ENCODE measurements around the gene PAN3.

DNA sequence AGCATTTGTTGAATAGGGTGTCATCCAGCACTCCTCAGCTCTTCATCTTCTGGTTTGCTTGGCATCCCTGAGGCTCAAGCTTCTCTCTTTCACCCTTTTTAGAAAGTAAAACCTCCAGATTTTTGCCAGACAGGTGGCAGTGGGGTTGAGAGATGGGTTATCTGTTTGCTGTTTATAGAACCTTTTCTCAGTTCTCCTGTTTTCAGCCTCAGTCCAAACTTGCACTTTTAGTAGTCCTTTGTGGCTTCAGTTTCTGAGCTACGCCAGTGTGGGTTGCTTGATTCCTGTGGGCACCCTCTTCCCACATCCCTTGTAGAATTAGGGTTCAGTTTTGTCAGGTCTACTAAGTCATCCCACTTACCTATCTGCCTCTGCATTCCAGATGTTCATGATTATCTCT lies 147.9 kb downstream of the PAN3 start:
- TF ChIP-seq CTCF (IDR thresholded peaks at IDR 0.05), result no peak
- TF ChIP-seq POLR2A (IDR thresholded peaks at IDR 0.05), result no peak
